HG03342 (cell line): ENCODE data around the gene PHF8.

Source experiments
- ATAC-seq: cut with Tn5 transposase; IDR thresholded peaks from one replicate; pipeline ENCODE4 v1.9.1; 2021; ENCODE audit warnings: mild to moderate bottlenecking, moderate library complexity; ENCODE audit not compliant: unreplicated experiment

PHF8 gene

GRCh38 chrX:54024350-54024749, 19.9 kb downstream of the PHF8 start:
- no peak for ATAC-seq

GRCh38 chrX:54012830-54013500, 31.3 kb downstream of the PHF8 start:
- ATAC-seq = no peak

- ATAC-seq = no peak
Observed at GRCh38 chrX:54007682-54008081, 36.6 kb downstream of the PHF8 start.

- no peak for ATAC-seq
Observed at GRCh38 chrX:53997724-53998123, 46.5 kb downstream of the PHF8 start.

GRCh38 chrX:53992589-53992988, 51.7 kb downstream of the PHF8 start:
- ATAC-seq = no peak

- no peak for ATAC-seq
Observed at GRCh38 chrX:53990171-53990570, 54.1 kb downstream of the PHF8 start.

- no peak for ATAC-seq
Observed at GRCh38 chrX:53984895-53985294, 59.4 kb downstream of the PHF8 start.

- no peak for ATAC-seq
Observed at GRCh38 chrX:53974529-53974928, 69.7 kb downstream of the PHF8 start.

- no peak for ATAC-seq
Observed at GRCh38 chrX:53969540-53969939, 74.7 kb downstream of the PHF8 start.

GRCh38 chrX:53950130-53950733, 94.0 kb downstream of the PHF8 start:
- ATAC-seq = no peak

GRCh38 chrX:53940180-53940579, 104.1 kb downstream of the PHF8 start:
- no peak for ATAC-seq

- no peak for ATAC-seq
Observed at GRCh38 chrX:53939127-53939526, 105.1 kb downstream of the PHF8 start.

- ATAC-seq = no peak
Observed at GRCh38 chrX:53930515-53931380, 113.5 kb downstream of the PHF8 start.

- ATAC-seq = no peak
Observed at GRCh38 chrX:53926030-53926429, 118.2 kb downstream of the PHF8 start.

- ATAC-seq = no peak
Observed at GRCh38 chrX:53918702-53919101, 125.6 kb downstream of the PHF8 start.

- ATAC-seq = no peak
Observed at GRCh38 chrX:53900623-53901022, 143.7 kb downstream of the PHF8 start.

- ATAC-seq = no peak
Observed at GRCh38 chrX:53895270-53895669, 149.0 kb downstream of the PHF8 start.
